A673 (cell line): Measurements from ENCODE around the gene TSPAN3. TPM values are rescaled to one million over a fixed set of nuclear protein-coding genes. Genes with fewer than 3 reads are reported as not detected.

ENCODE experiments used
- BruUV-seq: library from RNA; stranded (reverse); fragments of 400-500 nt; replicated peaks from 2 replicates; lab custom pipeline; 2021; lab: Mats Ljungman, UMichigan
- CTCF ChIA-PET: fragments of 300-600 bp; sonication (Branson Sonifier 250); formaldehyde crosslinking; loops from one replicate; lab custom pipeline; 2022; ENCODE audit warnings: antibody characterized with exemption; lab: Charles Lee
- POLR2A ChIA-PET: fragments of 300-600 bp; sonication (Branson Sonifier 250); formaldehyde crosslinking; loops from one replicate; lab custom pipeline; 2022; ENCODE audit warnings: antibody characterized with exemption; ENCODE audit not compliant: low non-redundant PET; lab: Charles Lee
- DNase-seq: peaks from one replicate; pipeline ENCODE4 v3.0.0-alpha.2; 2015; ENCODE audit warnings: low spot score
- H3K27ac ChIP-seq: fragments of 200-600 bp; sonication (generic); 2 replicates; pipeline ENCODE4 v1.5.1; 2016; ENCODE audit warnings: mixed run types, low read depth, mild to moderate bottlenecking, mixed read lengths, antibody characterized with exemption, low read length; ENCODE audit not compliant: poor library complexity, severe bottlenecking
- H3K27me3 ChIP-seq: fragments of 200-600 bp; sonication (generic); replicated peaks from 2 replicates; pipeline ENCODE4 v1.6.1; 2017; ENCODE audit warnings: mixed run types, low read depth, mild to moderate bottlenecking, mixed read lengths, antibody characterized with exemption, low read length; ENCODE audit not compliant: insufficient read depth, poor library complexity
- H3K36me3 ChIP-seq: fragments of 200-600 bp; sonication (generic); 2 replicates; pipeline ENCODE4 v1.6.1; 2016; ENCODE audit warnings: mixed run types, mild to moderate bottlenecking, mixed read lengths, antibody characterized with exemption, low read length; ENCODE audit not compliant: insufficient read depth, poor library complexity, severe bottlenecking
- H3K4me1 ChIP-seq: fragments of 200-600 bp; sonication (generic); 2 replicates; pipeline ENCODE4 v1.6.1; 2017; ENCODE audit warnings: mixed run types, mild to moderate bottlenecking, mixed read lengths, antibody characterized with exemption, low read length; ENCODE audit not compliant: insufficient read depth, poor library complexity, severe bottlenecking
- H3K4me3 ChIP-seq: fragments of 200-600 bp; sonication (generic); 2 replicates; pipeline ENCODE4 v1.5.1; 2016; ENCODE audit warnings: low read depth, mixed run types, mild to moderate bottlenecking, mixed read lengths, low read length; ENCODE audit not compliant: poor library complexity, severe bottlenecking
- H3K9me3 ChIP-seq: fragments of 200-600 bp; sonication (generic); 2 replicates; pipeline ENCODE4 v1.6.1; 2016; ENCODE audit warnings: mixed run types, low read depth, mild to moderate bottlenecking, mixed read lengths, antibody characterized with exemption, low read length; ENCODE audit not compliant: poor library complexity, severe bottlenecking
- CTCF ChIP-seq: fragments of 300-800, 200-600 bp; sonication (generic); conservative IDR thresholded peaks from 2 replicates; pipeline ENCODE4 v1.5.1; 2017; ENCODE audit warnings: low read depth, mild to moderate bottlenecking, antibody characterized with exemption, low read length, moderate library complexity, mixed read lengths
- EZH2 ChIP-seq: fragments of 200-600 bp; sonication (generic); IDR thresholded peaks from 2 replicates; pipeline ENCODE4 v1.6.1; 2017; ENCODE audit warnings: borderline replicate concordance, low read depth, mild to moderate bottlenecking, mixed read lengths, antibody characterized with exemption, low read length; ENCODE audit not compliant: poor library complexity, severe bottlenecking
- intact Hi-C: fragments of 100-400 bp; cut with micrococcal nuclease; formaldehyde crosslinking; loops from one replicate; pipeline ENCODE4 v1.10.0; 2022; ENCODE audit not compliant: unreplicated experiment
- total RNA-seq: library from RNA; stranded (reverse); gene quantifications from 2 replicates; pipeline ENCODE4 v1.2.3, GENCODE V29; 2021

Gene TSPAN3
- total RNA-seq, 1 experiment from 2014 or later, result 224 TPM

- CTCF ChIA-PET, result no interaction called here
- TF ChIP-seq CTCF (no peak), EZH2 (no peak)
- no peak for DNase-seq
- no peaks in the 10 kb centered on the region for H3K27me3 ChIP-seq
- no peaks in the 10 kb centered on the region for H3K9me3 ChIP-seq
- no peaks in the 10 kb centered on the region for H3K36me3 ChIP-seq
- H3K4me3 ChIP-seq, result no peak overlapping the region
- intact Hi-C loops, result loop anchor here (5.0 kb wide), 1 partner anchor 514 kb away; no protein-coding TSS in a partner anchor
- no TSS peak for BruUV-seq
- peaks cover 8% of the 10 kb centered on the region for H3K4me1 ChIP-seq
- H3K27ac ChIP-seq, result no peak overlapping the region
- POLR2A ChIA-PET, result no interaction called here
These were observed 42.3 kb downstream of the TSPAN3 start for GRCh38 chr15:77028451-77029165.

DNA sequence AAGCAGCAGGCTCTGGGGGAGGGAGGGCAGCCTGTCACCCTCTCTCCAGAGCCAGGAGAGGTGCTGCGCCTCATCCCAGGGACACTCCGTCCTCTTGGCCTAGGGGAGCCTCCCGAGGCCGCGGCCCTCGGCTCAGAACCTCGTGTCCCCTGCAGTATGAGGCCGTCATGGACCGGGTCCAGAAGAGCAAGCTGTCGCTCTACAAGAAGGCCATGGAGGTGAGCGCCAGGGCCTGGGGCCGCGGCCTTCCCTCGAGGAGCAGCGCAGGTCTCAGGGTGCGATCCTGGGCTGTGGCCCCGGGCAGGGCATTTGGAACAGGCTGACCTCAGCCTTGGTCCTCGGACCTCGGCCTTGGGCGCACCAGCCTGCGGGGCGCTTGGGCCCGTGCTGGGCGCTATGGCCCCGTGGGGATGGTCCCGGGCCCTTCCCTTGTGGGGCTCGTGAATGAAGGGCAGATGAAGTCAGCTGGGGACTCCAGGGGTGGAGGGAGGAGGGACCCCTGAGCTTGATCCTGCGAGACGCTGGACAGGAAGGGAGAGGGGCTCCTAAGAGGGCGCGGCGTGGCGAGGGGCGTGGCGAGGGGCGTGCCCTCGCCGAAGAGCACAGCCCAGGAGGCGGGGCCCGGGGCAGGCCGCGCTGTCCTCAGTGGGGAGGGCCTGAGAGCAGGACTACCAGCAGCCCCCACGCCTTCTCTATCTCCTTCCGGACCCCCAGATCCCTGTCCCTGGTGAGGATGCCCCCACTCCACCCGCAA, 43.0 kb downstream of the TSPAN3 start:
- TF ChIP-seq EZH2 (no peak), CTCF (no peak)
- no peaks in the 10 kb centered on the region for H3K36me3 ChIP-seq
- H3K9me3 ChIP-seq, result no peaks in the 10 kb centered on the region
- peaks cover 8% of the 10 kb centered on the region for H3K4me1 ChIP-seq
- DNase-seq, result peak; percentile 36
- no peak overlapping the region for H3K4me3 ChIP-seq
- no peaks in the 10 kb centered on the region for H3K27me3 ChIP-seq
- ChIA-PET CTCF (no interaction called here), POLR2A (interaction anchor here (0.6 kb wide), 1 partner anchor 515 kb away, joined by 3 read pairs; no protein-coding TSS in a partner anchor)
- no peak overlapping the region for H3K27ac ChIP-seq
- intact Hi-C loops, result loop anchor here (5.0 kb wide), 1 partner anchor 514 kb away; no protein-coding TSS in a partner anchor
- BruUV-seq, result no TSS peak

DNA sequence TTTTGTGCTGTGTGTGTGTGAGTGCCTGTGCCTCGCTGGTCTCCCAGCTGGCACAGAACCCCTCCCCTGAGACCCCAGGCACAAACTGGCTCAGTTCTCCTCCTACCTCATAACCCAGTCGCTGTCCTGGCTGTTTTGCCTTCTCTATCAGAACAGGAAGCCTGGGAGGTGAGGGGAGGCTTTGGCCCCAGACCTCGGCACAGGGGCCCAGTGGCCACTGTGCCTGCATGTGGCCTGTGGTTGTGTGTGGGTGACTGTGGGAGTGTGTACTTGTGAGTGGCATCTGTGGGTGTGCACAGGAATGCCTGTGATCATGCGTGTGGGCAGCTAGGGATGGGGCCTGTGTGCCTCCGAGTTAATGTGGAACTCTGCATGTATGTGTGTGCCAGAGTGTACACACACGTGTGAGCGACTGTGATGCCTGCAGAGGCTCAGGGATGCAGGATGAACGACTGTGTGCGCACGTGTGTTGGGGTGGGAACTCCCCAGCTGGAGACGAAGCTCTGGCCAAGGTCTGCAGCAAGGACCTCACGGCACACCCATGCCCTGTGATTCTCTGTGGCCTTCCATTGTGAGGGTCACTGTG, 43.7 kb downstream of the TSPAN3 start:
- no peaks in the 10 kb centered on the region for H3K9me3 ChIP-seq
- H3K36me3 ChIP-seq, result no peaks in the 10 kb centered on the region
- intact Hi-C loops, result loop anchor here (5.0 kb wide), 1 partner anchor 515 kb away; no protein-coding TSS in a partner anchor
- TF ChIP-seq EZH2 (no peak), CTCF (no peak)
- DNase-seq, result no peak
- H3K27me3 ChIP-seq, result no peaks in the 10 kb centered on the region
- H3K27ac ChIP-seq, result no peak overlapping the region
- POLR2A ChIA-PET, result interaction anchor here (0.6 kb wide), 1 partner anchor 516 kb away, joined by 3 read pairs; no protein-coding TSS in a partner anchor
- no peak overlapping the region for H3K4me3 ChIP-seq
- H3K4me1 ChIP-seq, result peaks cover 8% of the 10 kb centered on the region
- no TSS peak for BruUV-seq
- CTCF ChIA-PET, result interaction anchor here (0.6 kb wide), 1 partner anchor 516 kb away, joined by 3 read pairs; no protein-coding TSS in a partner anchor
